Activated naive CD4-positive, alpha-beta T cell treated with anti-CD3 and anti-CD28 coated beads, Interleukin-2, amount 10 ng/mL, durations not matched to agents 7 days and 5 days (primary cell): ENCODE data around the gene GARIN5A.
A peak's percentile ranks its signal among the peaks of the same experiment; 100 is the strongest.
"Not testable (repeated sequence)": the region's sequence is repeated elsewhere in the genome, so short reads cannot be mapped to it uniquely, and the experiment has no call there.

ENCODE experiments used
- CTCF ChIA-PET: fragments of 350-600 bp; sonication (Branson Sonifier 250); formaldehyde crosslinking; loops from one replicate; lab custom pipeline; 2021; ENCODE audit warnings: antibody characterized with exemption; lab: Charles Lee
- DNase-seq: peaks from one replicate; pipeline ENCODE4 v3.0.0-alpha.2; 2020
- H3K27ac Mint-ChIP-seq: one replicate; pipeline ENCODE4 v1.8.0; 2021; ENCODE audit warnings: mild to moderate bottlenecking, moderate library complexity, mixed read lengths
- H3K27me3 Mint-ChIP-seq: one replicate; pipeline ENCODE4 v1.8.0; 2021; ENCODE audit warnings: mild to moderate bottlenecking, mixed read lengths
- H3K36me3 Mint-ChIP-seq: one replicate; pipeline ENCODE4 v1.8.0; 2021; ENCODE audit warnings: mixed read lengths
- H3K4me1 Mint-ChIP-seq: one replicate; pipeline ENCODE4 v1.8.0; 2021; ENCODE audit warnings: mixed read lengths
- H3K4me3 Mint-ChIP-seq: one replicate; pipeline ENCODE4 v1.8.0; 2021; ENCODE audit warnings: mild to moderate bottlenecking, moderate library complexity, mixed read lengths
- H3K9me3 Mint-ChIP-seq: one replicate; pipeline ENCODE4 v1.8.0; 2021; ENCODE audit warnings: mixed read lengths

Gene GARIN5A

GRCh38 chr19:50475101-50475568, 1.5 kb downstream of the GARIN5A start:
- H3K4me3 Mint-ChIP-seq = peak overlapping the region; percentile 57
- H3K27ac Mint-ChIP-seq = peak overlapping the region; percentile 87
- peaks cover 26% of the 10 kb centered on the region for H3K4me1 Mint-ChIP-seq
- peaks cover 4% of the 10 kb centered on the region for H3K9me3 Mint-ChIP-seq
- H3K36me3 Mint-ChIP-seq = peaks cover 23% of the 10 kb centered on the region
- peaks cover 26% of the 10 kb centered on the region for H3K27me3 Mint-ChIP-seq
- DNase-seq = no peak
- CTCF ChIA-PET = interaction anchor here (1.6 kb wide), 1 partner anchor 12 kb away, joined by 4 read pairs; no protein-coding TSS in a partner anchor

GRCh38 chr19:50473336-50473735, 3.3 kb downstream of the GARIN5A start:
- not testable (repeated sequence) for H3K9me3 Mint-ChIP-seq, DNase-seq, H3K4me3 Mint-ChIP-seq, H3K27ac Mint-ChIP-seq
- H3K36me3 Mint-ChIP-seq = peaks cover 15% of the 10 kb centered on the region
- peaks cover 32% of the 10 kb centered on the region for H3K27me3 Mint-ChIP-seq
- CTCF ChIA-PET = interaction anchor here (0.7 kb wide), 1 partner anchor 102 kb away, joined by 3 read pairs; no protein-coding TSS in a partner anchor
- H3K4me1 Mint-ChIP-seq = peaks cover 21% of the 10 kb centered on the region

GRCh38 chr19:50468818-50469217, 7.8 kb downstream of the GARIN5A start:
- Mint-ChIP-seq H3K27me3 (peaks cover 24% of the 10 kb centered on the region), H3K36me3 (no peaks in the 10 kb centered on the region), H3K9me3 (no peaks in the 10 kb centered on the region), H3K4me3 (no peak overlapping the region), H3K4me1 (no peaks in the 10 kb centered on the region), H3K27ac (no peak overlapping the region)
- DNase-seq = no peak
- CTCF ChIA-PET = no interaction called here

- CTCF ChIA-PET = no interaction called here
- Mint-ChIP-seq H3K36me3 (no peaks in the 10 kb centered on the region), H3K9me3 (no peaks in the 10 kb centered on the region), H3K27me3 (peaks cover 24% of the 10 kb centered on the region), H3K27ac (no peak overlapping the region), H3K4me3 (no peak overlapping the region), H3K4me1 (no peaks in the 10 kb centered on the region)
- DNase-seq = no peak
These were observed 9.1 kb downstream of the GARIN5A start for GRCh38 chr19:50467566-50467965.

GRCh38 chr19:50466706-50467039, 10.0 kb downstream of the GARIN5A start:
- CTCF ChIA-PET = interaction anchor here (1.1 kb wide), 1 partner anchor 21 kb away, joined by 3 read pairs; no protein-coding TSS in a partner anchor
- Mint-ChIP-seq H3K27me3 (peaks cover 28% of the 10 kb centered on the region), H3K27ac (no peak overlapping the region)

GRCh38 chr19:50465986-50466705, 10.5 kb downstream of the GARIN5A start:
- Mint-ChIP-seq H3K36me3 (no peaks in the 10 kb centered on the region), H3K9me3 (no peaks in the 10 kb centered on the region), H3K27ac (no peak overlapping the region), H3K27me3 (peaks cover 31% of the 10 kb centered on the region), H3K4me1 (peaks cover 3% of the 10 kb centered on the region), H3K4me3 (no peak overlapping the region)
- CTCF ChIA-PET = interaction anchor here (1.1 to 1.8 kb wide), 2 partner anchors 21 to 109 kb away, joined by 3 to 5 read pairs; no protein-coding TSS in a partner anchor
- DNase-seq = no peak

More at GRCh38 chr19:50466706-50467039, 10.0 kb downstream of the GARIN5A start:
- no peaks in the 10 kb centered on the region for H3K9me3 Mint-ChIP-seq
- no peaks in the 10 kb centered on the region for H3K36me3 Mint-ChIP-seq
- DNase-seq = no peak
- no peaks in the 10 kb centered on the region for H3K4me1 Mint-ChIP-seq
- H3K4me3 Mint-ChIP-seq = no peak overlapping the region

- H3K4me1 Mint-ChIP-seq = peaks cover 10% of the 10 kb centered on the region
- CTCF ChIA-PET = interaction anchor here (1.8 kb wide), 1 partner anchor 107 kb away, joined by 5 read pairs; no protein-coding TSS in a partner anchor
- H3K4me3 Mint-ChIP-seq = no peak overlapping the region
- H3K9me3 Mint-ChIP-seq = no peaks in the 10 kb centered on the region
- no peaks in the 10 kb centered on the region for H3K36me3 Mint-ChIP-seq
- H3K27ac Mint-ChIP-seq = no peak overlapping the region
- no peak for DNase-seq
- peaks cover 41% of the 10 kb centered on the region for H3K27me3 Mint-ChIP-seq
These were observed 11.6 kb downstream of the GARIN5A start for GRCh38 chr19:50465000-50465399.

- Mint-ChIP-seq H3K4me1 (peaks cover 11% of the 10 kb centered on the region), H3K9me3 (no peaks in the 10 kb centered on the region), H3K27ac (no peak overlapping the region), H3K27me3 (peaks cover 47% of the 10 kb centered on the region), H3K36me3 (no peaks in the 10 kb centered on the region), H3K4me3 (no peak overlapping the region)
- DNase-seq = no peak
- CTCF ChIA-PET = no interaction called here
These were observed 12.3 kb downstream of the GARIN5A start for GRCh38 chr19:50464348-50464747.

GRCh38 chr19:50462970-50463369, 13.7 kb downstream of the GARIN5A start:
- Mint-ChIP-seq H3K9me3 (no peaks in the 10 kb centered on the region), H3K4me3 (no peak overlapping the region), H3K27me3 (peaks cover 50% of the 10 kb centered on the region), H3K27ac (no peak overlapping the region), H3K36me3 (no peaks in the 10 kb centered on the region), H3K4me1 (peaks cover 11% of the 10 kb centered on the region)
- no peak for DNase-seq
- CTCF ChIA-PET = interaction anchor here (1.2 to 3.8 kb wide), 4 partner anchors 16 to 106 kb away, joined by 3 to 28 read pairs (median 4); partner anchors contain the start of gene NAPSA

GRCh38 chr19:50461066-50461875, 15.4 kb downstream of the GARIN5A start:
- Mint-ChIP-seq H3K4me3 (no peak overlapping the region), H3K4me1 (peaks cover 11% of the 10 kb centered on the region), H3K27ac (no peak overlapping the region), H3K27me3 (peaks cover 62% of the 10 kb centered on the region), H3K36me3 (no peaks in the 10 kb centered on the region), H3K9me3 (no peaks in the 10 kb centered on the region)
- CTCF ChIA-PET = interaction anchor here (0.6 to 3.8 kb wide), 17 partner anchors 9 to 110 kb away, joined by 3 to 28 read pairs (median 4); partner anchors contain the start of genes NAPSA and SPIB
- peak; percentile 74 for DNase-seq

GRCh38 chr19:50460161-50460765, 16.4 kb downstream of the GARIN5A start:
- CTCF ChIA-PET = interaction anchor here (0.6 to 3.8 kb wide), 14 partner anchors 10 to 109 kb away, joined by 3 to 28 read pairs (median 4); partner anchors contain the start of genes NAPSA and SPIB
- H3K4me1 Mint-ChIP-seq = peaks cover 11% of the 10 kb centered on the region
- H3K9me3 Mint-ChIP-seq = no peaks in the 10 kb centered on the region
- H3K36me3 Mint-ChIP-seq = no peaks in the 10 kb centered on the region
- peak overlapping the region; percentile 21 for H3K27ac Mint-ChIP-seq
- DNase-seq = peak; percentile 27
- H3K27me3 Mint-ChIP-seq = peaks cover 63% of the 10 kb centered on the region
- no peak overlapping the region for H3K4me3 Mint-ChIP-seq

- Mint-ChIP-seq H3K27ac (no peak overlapping the region), H3K36me3 (no peaks in the 10 kb centered on the region), H3K4me1 (peaks cover 11% of the 10 kb centered on the region), H3K27me3 (peaks cover 57% of the 10 kb centered on the region), H3K9me3 (no peaks in the 10 kb centered on the region), H3K4me3 (no peak overlapping the region)
- CTCF ChIA-PET = interaction anchor here (1.9 to 3.8 kb wide), 2 partner anchors 91 to 102 kb away, joined by 15 to 28 read pairs; no protein-coding TSS in a partner anchor
- no peak for DNase-seq
These were observed 17.0 kb downstream of the GARIN5A start for GRCh38 chr19:50459638-50460037.

- H3K36me3 Mint-ChIP-seq = no peaks in the 10 kb centered on the region
- peaks cover 51% of the 10 kb centered on the region for H3K27me3 Mint-ChIP-seq
- H3K27ac Mint-ChIP-seq = no peak overlapping the region
- CTCF ChIA-PET = no interaction called here
- H3K4me1 Mint-ChIP-seq = peaks cover 11% of the 10 kb centered on the region
- DNase-seq = no peak
- no peak overlapping the region for H3K4me3 Mint-ChIP-seq
- H3K9me3 Mint-ChIP-seq = no peaks in the 10 kb centered on the region
These were observed 17.6 kb downstream of the GARIN5A start for GRCh38 chr19:50459067-50459456.
